Measurements from ENCODE around the gene DRD1. TPM values are rescaled to one million over a fixed set of nuclear protein-coding genes. Genes with fewer than 3 reads are reported as not detected.
"Not testable (repeated sequence)": the region's sequence is repeated elsewhere in the genome, so short reads cannot be mapped to it uniquely, and the experiment has no call there.

DRD1 gene
- total RNA-seq, 1 experiment from 2014 or later, result 1.0 TPM

GRCh38 chr5:175427762-175428161, 16.2 kb downstream of the DRD1 start:
- POLR2A ChIA-PET, result no interaction called here

GRCh38 chr5:175424594-175424993, 19.4 kb downstream of the DRD1 start:
- H3K36me3 ChIP-seq (ENCODE audit: control insufficient read depth, insufficient read depth, low read length); POLR2A ChIA-PET; H3K27ac ChIP-seq (ENCODE audit: low read length); H3K4me3 ChIP-seq (ENCODE audit: low read depth in 2 of 2, low read length in 2 of 2); intact Hi-C loops (cut with micrococcal nuclease; ENCODE audit: unreplicated experiment); ATAC-seq; in situ Hi-C loops (cut with HindIII; ENCODE audit: low pct_unique_long_range_greater_than_20kb, low sequenced_read_pairs); BruUV-seq (replicated peaks); H3K27me3 ChIP-seq (ENCODE audit: control insufficient read depth, insufficient read depth, low read length); H3K9me3 ChIP-seq (ENCODE audit: control insufficient read depth, insufficient read depth, low read depth, low read length); DNase-seq (ENCODE audit: low read depth, low spot score); CTCF ChIA-PET; H3K4me1 ChIP-seq (ENCODE audit: control insufficient read depth, insufficient read depth, low read length): not testable (repeated sequence)

More at GRCh38 chr5:175427762-175428161, 16.2 kb downstream of the DRD1 start:
- Histone ChIP-seq H3K4me1 (ENCODE audit: control insufficient read depth, insufficient read depth, low read length) (no peaks in the 10 kb centered on the region), H3K27me3 (ENCODE audit: control insufficient read depth, insufficient read depth, low read length) (no peaks in the 10 kb centered on the region), H3K36me3 (ENCODE audit: control insufficient read depth, insufficient read depth, low read length) (no peaks in the 10 kb centered on the region), H3K9me3 (ENCODE audit: control insufficient read depth, insufficient read depth, low read depth, low read length) (no peaks in the 10 kb centered on the region), H3K4me3 (ENCODE audit: low read depth in 2 of 2, low read length in 2 of 2) (no peak overlapping the region), H3K27ac (ENCODE audit: low read length) (no peak overlapping the region)
- in situ Hi-C loops (cut with HindIII; ENCODE audit: low pct_unique_long_range_greater_than_20kb, low sequenced_read_pairs), result no loop called here
- intact Hi-C loops (cut with micrococcal nuclease; ENCODE audit: unreplicated experiment), result no loop called here
- no TSS peak for BruUV-seq (replicated peaks)
- ATAC-seq (no peak), DNase-seq (ENCODE audit: low read depth, low spot score) (no peak)
- CTCF ChIA-PET, result no interaction called here
- no peak for TF ChIP-seq POLR2AphosphoS5 (IDR thresholded peaks at IDR 0.05; ENCODE audit: low read depth, low read length)
- no peak for TF ChIP-seq SIN3A (IDR thresholded peaks at IDR 0.05; ENCODE audit: borderline replicate concordance, insufficient read depth, low read depth, low read length)
- TF ChIP-seq TCF7L2 (IDR thresholded peaks at IDR 0.05; ENCODE audit: low read depth, low read length), result no peak
- TF ChIP-seq CTCF (IDR thresholded peaks at IDR 0.05), result no peak
- TF ChIP-seq REST (IDR thresholded peaks at IDR 0.05; ENCODE audit: insufficient read depth in 1 of 2, low read depth in 2 of 2, low read length in 1 of 2), result no peak

- ATAC-seq, result no peak
- in situ Hi-C loops (cut with HindIII; ENCODE audit: low pct_unique_long_range_greater_than_20kb, low sequenced_read_pairs) (no loop called here), intact Hi-C loops (cut with micrococcal nuclease; ENCODE audit: unreplicated experiment) (no loop called here)
- no TSS peak for BruUV-seq (replicated peaks)
- no peak for TF ChIP-seq REST (IDR thresholded peaks at IDR 0.05; ENCODE audit: insufficient read depth in 1 of 2, low read depth in 2 of 2, low read length in 1 of 2)
- TF ChIP-seq POLR2AphosphoS5 (IDR thresholded peaks at IDR 0.05; ENCODE audit: low read depth, low read length), result no peak
- no peak for TF ChIP-seq SIN3A (IDR thresholded peaks at IDR 0.05; ENCODE audit: borderline replicate concordance, insufficient read depth, low read depth, low read length)
- TF ChIP-seq CTCF (IDR thresholded peaks at IDR 0.05), result no peak
- TF ChIP-seq TCF7L2 (IDR thresholded peaks at IDR 0.05; ENCODE audit: low read depth, low read length), result no peak
- peaks cover 3% of the 10 kb centered on the region; the same call in 1 of the 2 replicates for H3K9me3 ChIP-seq (ENCODE audit: control insufficient read depth, insufficient read depth, low read depth, low read length)
- CTCF ChIA-PET, result no interaction called here
- no peak for DNase-seq (ENCODE audit: low read depth, low spot score)
- H3K4me3 ChIP-seq (ENCODE audit: low read depth in 2 of 2, low read length in 2 of 2), result no peak overlapping the region
- H3K36me3 ChIP-seq (ENCODE audit: control insufficient read depth, insufficient read depth, low read length), result no peaks in the 10 kb centered on the region
- no peaks in the 10 kb centered on the region for H3K4me1 ChIP-seq (ENCODE audit: control insufficient read depth, insufficient read depth, low read length)
- no peak overlapping the region for H3K27ac ChIP-seq (ENCODE audit: low read length)
- POLR2A ChIA-PET, result no interaction called here
- no peaks in the 10 kb centered on the region for H3K27me3 ChIP-seq (ENCODE audit: control insufficient read depth, insufficient read depth, low read length)
Observed at GRCh38 chr5:175422058-175422457, 21.9 kb downstream of the DRD1 start.
